Epithelial cell of proximal tubule (primary cell): Measurements from ENCODE around the gene ALCAM. TPM values are rescaled to one million over a fixed set of nuclear protein-coding genes. Genes with fewer than 3 reads are reported as not detected.

ENCODE experiments used
- DNase-seq: peaks from one replicate; pipeline ENCODE4 v3.0.0-alpha.2; 2011; ENCODE audit warnings: low read depth
- H3K4me3 ChIP-seq: 2 replicates; pipeline ENCODE4 v1.5.1; 2011; ENCODE audit warnings: low read depth, mild to moderate bottlenecking, low read length
- CTCF ChIP-seq: conservative IDR thresholded peaks from 2 replicates; pipeline ENCODE4 v1.5.1; 2012; ENCODE audit warnings: low read depth, mild to moderate bottlenecking, low read length
- total RNA-seq: library from RNA; depleted of rRNA; stranded (reverse); fragments of >200 nt; gene quantifications from 2 replicates; pipeline ENCODE4 v1.2.3, GENCODE V29; 2015

Gene ALCAM
- total RNA-seq, 1 donor from 2014 or later = 121 TPM

GRCh38 chr3:105364128-105364527 is 2.6 kb upstream of the ALCAM start:
- no peak overlapping the region for H3K4me3 ChIP-seq
- DNase-seq = no peak
- TF ChIP-seq CTCF = no peak

- H3K4me3 ChIP-seq = peak overlapping the region; percentile 87
- DNase-seq = no peak
- TF ChIP-seq CTCF = no peak
These were observed 1.7 kb upstream of the ALCAM start for GRCh38 chr3:105365081-105365390.

GRCh38 chr3:105365391-105366325 is 1.1 kb upstream of the ALCAM start:
- TF ChIP-seq CTCF = peak; percentile 10
- peak overlapping the region; percentile 87 for H3K4me3 ChIP-seq
- DNase-seq = no peak

GRCh38 chr3:105367063-105367405 is 325 bp downstream of the ALCAM start:
- H3K4me3 ChIP-seq = peak overlapping the region; percentile 87
- no peak for TF ChIP-seq CTCF
- no peak for DNase-seq

- no peak for DNase-seq
- peak overlapping the region; percentile 87 for H3K4me3 ChIP-seq
- no peak for TF ChIP-seq CTCF
These were observed 901 bp downstream of the ALCAM start for GRCh38 chr3:105367406-105368213.

- DNase-seq = no peak
- TF ChIP-seq CTCF = no peak
- peak overlapping the region; percentile 87 for H3K4me3 ChIP-seq
These were observed 2.1 kb downstream of the ALCAM start for GRCh38 chr3:105368566-105369499.
